Ectodermal cell (in vitro differentiated cells): ENCODE measurements around the gene PTGS1.
"Not testable (repeated sequence)": the region's sequence is repeated elsewhere in the genome, so short reads cannot be mapped to it uniquely, and the experiment has no call there.

Source experiments
- H3K27ac ChIP-seq: 2 replicates; pipeline ENCODE4 v1.7.0; 2013; ENCODE audit warnings: mild to moderate bottlenecking, low read depth, low read length; ENCODE audit not compliant: insufficient read depth, poor library complexity, severe bottlenecking
- H3K27me3 ChIP-seq: 2 replicates; pipeline ENCODE4 v1.7.0; 2013; ENCODE audit warnings: mild to moderate bottlenecking, low read length; ENCODE audit not compliant: insufficient read depth, control insufficient read depth, poor library complexity, severe bottlenecking
- H3K36me3 ChIP-seq: one replicate; pipeline ENCODE4 v1.7.0; 2013; ENCODE audit warnings: low read length; ENCODE audit not compliant: control insufficient read depth, insufficient read depth
- H3K4me1 ChIP-seq: one replicate; pipeline ENCODE4 v1.7.0; 2013; ENCODE audit warnings: low read length; ENCODE audit not compliant: control insufficient read depth, insufficient read depth
- H3K4me3 ChIP-seq: 2 replicates; pipeline ENCODE4 v1.7.0; 2013; ENCODE audit warnings: low read depth, low read length, control low read depth; ENCODE audit not compliant: insufficient read depth
- H3K9me3 ChIP-seq: 2 replicates; pipeline ENCODE4 v1.7.0; 2013; ENCODE audit warnings: mild to moderate bottlenecking, low read length, moderate library complexity; ENCODE audit not compliant: control insufficient read depth
- WGBS, 2 experiments: methylation state at CpG; one replicate each; pipeline ENCODE4 v1.1.7; 2013; ENCODE audit warnings: missing lambda C conversion rate in 2 of 2; 5-methylcytosine and 5-hydroxymethylcytosine counted together

PTGS1 gene

GRCh38 chr9:122414108-122414507, 43.3 kb downstream of the PTGS1 start:
- H3K4me1 ChIP-seq, H3K27me3 ChIP-seq, H3K4me3 ChIP-seq, H3K9me3 ChIP-seq, H3K27ac ChIP-seq, H3K36me3 ChIP-seq: not testable (repeated sequence)
- WGBS, 2 experiments = 74 to 82% methylated on average over 7 of the region's 7 CpGs

- H3K4me1 ChIP-seq = no peaks in the 10 kb centered on the region
- H3K27me3 ChIP-seq = no peaks in the 10 kb centered on the region
- H3K4me3 ChIP-seq = no peak overlapping the region
- peaks cover 5% of the 10 kb centered on the region for H3K9me3 ChIP-seq
- H3K36me3 ChIP-seq = no peaks in the 10 kb centered on the region
- H3K27ac ChIP-seq = no peak overlapping the region
Measured at GRCh38 chr9:122418016-122418415, 47.2 kb downstream of the PTGS1 start.

- H3K27me3 ChIP-seq = no peaks in the 10 kb centered on the region
- 72 to 79% methylated on average over 3 of the region's 3 CpGs for WGBS, 2 experiments
- H3K4me1 ChIP-seq = no peaks in the 10 kb centered on the region
- peaks cover 5% of the 10 kb centered on the region for H3K9me3 ChIP-seq
- H3K27ac ChIP-seq = no peak overlapping the region
- no peak overlapping the region for H3K4me3 ChIP-seq
- no peaks in the 10 kb centered on the region for H3K36me3 ChIP-seq
Measured at GRCh38 chr9:122420315-122420714, 49.5 kb downstream of the PTGS1 start.

GRCh38 chr9:122425087-122425486, 54.3 kb downstream of the PTGS1 start:
- Histone ChIP-seq H3K27ac (no peak overlapping the region), H3K27me3 (no peaks in the 10 kb centered on the region), H3K4me1 (no peaks in the 10 kb centered on the region), H3K36me3 (no peaks in the 10 kb centered on the region), H3K4me3 (no peak overlapping the region), H3K9me3 (peaks cover 4% of the 10 kb centered on the region)
- WGBS, 2 experiments = 73 to 75% methylated on average over 2 of the region's 2 CpGs

GRCh38 chr9:122426723-122427122, 55.9 kb downstream of the PTGS1 start:
- no peaks in the 10 kb centered on the region for H3K27me3 ChIP-seq
- no peaks in the 10 kb centered on the region for H3K4me1 ChIP-seq
- WGBS, 2 experiments = 81 to 84% methylated on average over 3 of the region's 3 CpGs
- H3K9me3 ChIP-seq = no peaks in the 10 kb centered on the region
- H3K27ac ChIP-seq = no peak overlapping the region
- H3K36me3 ChIP-seq = no peaks in the 10 kb centered on the region
- H3K4me3 ChIP-seq = no peak overlapping the region

GRCh38 chr9:122442568-122442967, 71.7 kb downstream of the PTGS1 start:
- no peaks in the 10 kb centered on the region for H3K27me3 ChIP-seq
- H3K4me1 ChIP-seq = no peaks in the 10 kb centered on the region
- H3K9me3 ChIP-seq = peaks cover 8% of the 10 kb centered on the region
- WGBS, 2 experiments = 91% methylated on average over 1 of the region's 1 CpG; no CpG with 5 or more reads in 1 of the 2 experiments
- H3K36me3 ChIP-seq = no peaks in the 10 kb centered on the region
- H3K4me3 ChIP-seq = no peak overlapping the region
- no peak overlapping the region for H3K27ac ChIP-seq

- 69 to 71% methylated on average over 4 to 5 of the region's 5 CpGs for WGBS, 2 experiments
- Histone ChIP-seq H3K27me3 (no peaks in the 10 kb centered on the region), H3K4me1 (no peaks in the 10 kb centered on the region), H3K36me3 (no peaks in the 10 kb centered on the region), H3K9me3 (peaks cover 8% of the 10 kb centered on the region), H3K4me3 (no peak overlapping the region), H3K27ac (no peak overlapping the region)
Measured at GRCh38 chr9:122444041-122444733, 73.4 kb downstream of the PTGS1 start.
